ENCODE data around the gene PIK3R5. TPM values are rescaled to one million over a fixed set of nuclear protein-coding genes. Genes with fewer than 3 reads are reported as not detected.

PIK3R5 gene
- total RNA-seq, 2 experiments from 2014 or later = 46.7 to 50.4 TPM

GRCh38 chr17:8831234-8831849 lies 134.2 kb downstream of the PIK3R5 start:
- H3K27ac Mint-ChIP-seq = no peak overlapping the region
- ATAC-seq (no peak), DNase-seq (no peak)
- no peaks in the 10 kb centered on the region for H3K4me1 Mint-ChIP-seq (ENCODE audit: low read depth)
- TF ChIP-seq CTCF (IDR thresholded peaks at IDR 0.05) = no peak
- no peaks in the 10 kb centered on the region for H3K27me3 Mint-ChIP-seq
- H3K9me3 Mint-ChIP-seq = no peaks in the 10 kb centered on the region
- no peak overlapping the region for H3K4me3 Mint-ChIP-seq
- ChIA-PET CTCF (interaction anchor here (1.0 to 1.7 kb wide), 3 partner anchors 10 to 64 kb away, joined by 3 to 6 read pairs (median 3); no protein-coding TSS in a partner anchor), POLR2A (no interaction called here)
- peaks cover 1% of the 10 kb centered on the region for H3K36me3 Mint-ChIP-seq (ENCODE audit: low read depth)
- intact Hi-C loops (cut with micrococcal nuclease) = no loop called here

GRCh38 chr17:8830141-8830540 lies 135.4 kb downstream of the PIK3R5 start:
- ATAC-seq (no peak), DNase-seq (no peak)
- Mint-ChIP-seq H3K9me3 (no peaks in the 10 kb centered on the region), H3K4me1 (ENCODE audit: low read depth) (no peaks in the 10 kb centered on the region), H3K27ac (no peak overlapping the region), H3K4me3 (no peak overlapping the region), H3K27me3 (no peaks in the 10 kb centered on the region), H3K36me3 (ENCODE audit: low read depth) (peaks cover 1% of the 10 kb centered on the region)
- CTCF ChIA-PET = interaction anchor here (0.8 to 1.3 kb wide), 5 partner anchors 9 to 168 kb away, joined by 3 to 4 read pairs (median 3); no protein-coding TSS in a partner anchor
- TF ChIP-seq CTCF (IDR thresholded peaks at IDR 0.05) = no peak
- POLR2A ChIA-PET = interaction anchor here (1.1 kb wide), 1 partner anchor 28 kb away, joined by 3 read pairs; no protein-coding TSS in a partner anchor
- intact Hi-C loops (cut with micrococcal nuclease) = no loop called here

- no peak for ATAC-seq
- no peaks in the 10 kb centered on the region for H3K4me1 Mint-ChIP-seq (ENCODE audit: low read depth)
- peaks cover 1% of the 10 kb centered on the region for H3K36me3 Mint-ChIP-seq (ENCODE audit: low read depth)
- H3K4me3 Mint-ChIP-seq = no peak overlapping the region
- DNase-seq = no peak
- ChIA-PET POLR2A (interaction anchor here (0.6 to 1.1 kb wide), 2 partner anchors 22 to 29 kb away, joined by 3 read pairs; no protein-coding TSS in a partner anchor), CTCF (interaction anchor here (1.0 to 1.3 kb wide), 3 partner anchors 8 to 169 kb away, joined by 3 to 4 read pairs (median 4); no protein-coding TSS in a partner anchor)
- no peak overlapping the region for H3K27ac Mint-ChIP-seq
- no peak for TF ChIP-seq CTCF (IDR thresholded peaks at IDR 0.05)
- intact Hi-C loops (cut with micrococcal nuclease) = no loop called here
- H3K9me3 Mint-ChIP-seq = no peaks in the 10 kb centered on the region
- no peaks in the 10 kb centered on the region for H3K27me3 Mint-ChIP-seq
Measured at GRCh38 chr17:8829036-8829941, 136.2 kb downstream of the PIK3R5 start.

Other genes with a start within 250 kb of the PIK3R5 start
- under 1 TPM; 0.38 to 0.65 TPM for gene CCDC42, start 220.9 kb downstream of the PIK3R5 start, total RNA-seq
- gene SPDYE4, start 207.2 kb downstream of the PIK3R5 start, total RNA-seq = not detected
- under 1 TPM; 0.20 to 0.22 TPM for gene MFSD6L, start 166.3 kb downstream of the PIK3R5 start, total RNA-seq
- 1 to 10 TPM; 3.8 to 3.9 TPM for gene PIK3R6, start 98.0 kb downstream of the PIK3R5 start, total RNA-seq
- 1 to 10 TPM; 1.2 to 1.3 TPM for gene NTN1, start 55.8 kb upstream of the PIK3R5 start, total RNA-seq